Activated CD8-positive, alpha-beta memory T cell treated with anti-CD3 and anti-CD28 coated beads, Interleukin-2, amount 50 U/mL, for 1 hour (primary cell): Measurements from ENCODE around the gene SCRN2.

Experiments used
- DNase-seq: peaks from one replicate; pipeline ENCODE4 v3.0.0-alpha.2; 2020; ENCODE audit errors: extremely low read depth

Gene SCRN2

GRCh38 chr17:47846716-47847340 is 5.8 kb upstream of the SCRN2 start:
- no peak for DNase-seq

DNA sequence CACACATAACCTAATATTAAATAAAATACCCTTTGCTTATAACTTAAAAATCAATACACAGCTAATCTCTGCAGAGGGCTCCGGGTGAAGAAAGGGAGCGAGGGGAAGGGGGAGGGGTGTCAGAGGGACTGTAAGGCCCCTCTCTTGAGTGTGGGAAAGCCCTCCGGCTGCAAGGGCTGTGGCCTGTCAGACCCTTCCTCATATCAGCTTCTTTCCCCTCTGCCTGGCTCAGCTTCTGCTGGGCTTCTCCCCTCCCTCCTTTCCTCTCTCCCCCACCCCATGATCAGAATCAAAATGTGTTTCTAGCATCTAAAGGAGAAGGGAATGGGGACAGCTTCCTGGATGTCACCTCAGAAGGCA is 4.6 kb upstream of the SCRN2 start:
- DNase-seq, result no peak

DNA sequence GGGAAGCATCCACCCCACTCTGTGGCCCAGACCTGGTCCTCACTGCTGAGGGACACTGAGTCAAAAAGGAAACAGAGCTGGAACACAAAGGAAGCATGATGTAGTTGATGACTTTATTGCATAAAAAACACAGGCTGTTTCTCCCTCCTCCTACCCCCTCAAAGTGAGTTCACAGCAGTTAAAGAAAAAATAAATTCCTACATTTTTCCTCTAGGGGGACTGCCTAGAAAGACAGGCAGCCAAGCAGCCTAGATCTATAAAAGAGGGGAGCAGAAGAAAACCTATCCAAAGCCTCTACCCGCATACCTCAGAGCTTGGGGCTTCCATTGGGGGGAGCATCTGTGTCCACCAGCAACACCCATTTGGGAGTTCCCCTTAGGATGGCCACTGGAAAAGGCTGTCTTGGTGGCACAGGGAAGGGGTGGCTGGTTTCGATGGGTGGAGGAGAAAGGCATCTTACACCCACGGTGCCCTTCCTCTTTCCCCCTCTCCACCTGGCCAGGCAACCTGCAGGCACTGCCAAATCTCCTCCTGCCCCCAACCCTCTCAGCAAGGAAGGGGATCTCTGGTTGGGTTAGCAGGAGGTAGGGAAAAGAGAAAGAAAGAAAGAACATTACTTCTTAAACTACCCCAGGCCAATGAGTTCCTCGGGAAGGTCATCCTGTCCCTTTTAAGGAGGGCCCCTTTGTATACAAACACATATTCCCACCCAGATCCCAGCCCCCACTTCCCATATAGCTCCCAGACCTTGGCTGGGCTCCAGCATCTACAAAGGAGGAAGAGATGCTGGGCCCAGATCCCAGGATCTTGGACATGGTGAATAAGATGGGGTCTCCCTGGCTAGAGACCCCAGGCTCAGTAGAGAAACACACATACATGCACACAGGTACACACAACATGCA is 4.0 kb upstream of the SCRN2 start:
- DNase-seq, result no peak

DNA sequence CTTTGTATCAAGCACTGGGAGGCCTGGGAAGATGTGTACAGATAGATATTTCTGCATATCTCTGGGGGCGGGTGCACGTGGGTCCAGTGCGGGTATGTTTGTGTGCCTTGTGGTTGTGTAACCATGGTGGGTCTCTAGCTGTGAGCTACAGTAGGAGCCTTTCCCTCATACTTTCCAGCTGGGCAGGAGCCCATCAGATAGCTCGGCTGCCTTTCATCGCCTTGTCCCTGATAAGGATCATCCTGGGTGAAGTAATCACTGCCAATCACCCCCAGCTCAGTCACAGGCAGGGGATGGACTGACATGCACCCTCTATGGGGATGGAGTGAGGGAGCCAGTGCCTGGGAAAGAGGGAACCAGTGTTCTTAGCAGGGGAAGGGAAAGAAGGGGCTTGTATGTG is 3.2 kb upstream of the SCRN2 start:
- no peak for DNase-seq

GRCh38 chr17:47843391-47843730 is 2.3 kb upstream of the SCRN2 start:
- no peak for DNase-seq

GRCh38 chr17:47841488-47842291 is 617 bp upstream of the SCRN2 start:
- no peak for DNase-seq

- DNase-seq, result no peak
Measured at GRCh38 chr17:47840001-47840741, 902 bp downstream of the SCRN2 start.

- DNase-seq, result no peak
Measured at GRCh38 chr17:47839071-47839470, 2.0 kb downstream of the SCRN2 start.

DNA sequence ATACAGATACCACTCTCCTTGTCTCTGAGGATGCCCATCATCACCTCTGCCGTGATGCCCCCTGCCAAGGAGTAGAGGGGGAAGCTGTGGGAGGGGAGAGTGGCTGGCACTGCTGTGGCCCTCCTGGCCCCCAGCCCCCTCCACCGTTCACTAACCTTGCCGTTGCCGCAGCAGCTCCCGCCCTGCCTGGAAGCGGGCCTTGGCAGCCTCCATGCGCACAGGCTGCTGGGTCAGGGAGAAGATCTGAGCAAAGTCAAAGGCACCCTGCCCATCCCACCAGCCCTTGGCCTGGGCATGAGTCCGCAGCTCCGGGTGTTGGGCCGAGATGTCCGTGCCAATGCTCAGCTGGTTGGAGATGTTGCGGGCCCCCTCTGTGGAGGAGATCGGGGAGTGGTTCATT is 2.4 kb downstream of the SCRN2 start:
- DNase-seq, result no peak

DNA sequence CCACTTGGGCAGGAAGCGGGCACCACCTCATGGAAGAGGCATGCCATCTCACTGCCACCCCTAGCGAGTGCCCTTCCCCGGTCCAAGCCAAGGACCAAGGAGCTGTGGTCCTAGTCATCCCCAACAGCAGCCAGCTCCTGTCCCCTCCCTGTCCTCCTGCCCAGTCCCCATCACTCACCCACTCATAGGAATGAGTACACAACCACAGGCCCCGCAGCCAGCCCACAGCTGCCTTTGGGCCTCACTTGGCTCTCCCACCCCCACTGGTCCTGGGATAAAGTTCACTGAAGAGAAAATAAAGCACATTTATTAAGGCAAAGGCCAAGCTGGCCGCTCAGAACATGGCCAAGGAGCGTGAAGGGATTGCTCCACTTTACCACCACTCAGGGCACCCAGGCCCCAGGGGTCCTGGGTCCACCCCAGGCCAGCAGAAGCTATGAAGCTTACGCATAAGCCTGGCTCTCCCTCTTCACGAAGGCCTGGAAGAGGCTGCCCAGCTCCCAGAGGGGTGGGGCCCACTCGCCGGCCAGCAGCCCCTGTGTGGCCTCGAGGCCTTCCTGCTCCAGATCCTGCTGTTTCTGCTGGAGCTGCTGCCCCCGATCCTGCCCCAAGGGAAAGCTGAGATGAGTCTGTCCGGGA is 3.6 kb downstream of the SCRN2 start:
- DNase-seq, result no peak

- no peak for DNase-seq
Measured at GRCh38 chr17:47836601-47837000, 4.5 kb downstream of the SCRN2 start.

DNA sequence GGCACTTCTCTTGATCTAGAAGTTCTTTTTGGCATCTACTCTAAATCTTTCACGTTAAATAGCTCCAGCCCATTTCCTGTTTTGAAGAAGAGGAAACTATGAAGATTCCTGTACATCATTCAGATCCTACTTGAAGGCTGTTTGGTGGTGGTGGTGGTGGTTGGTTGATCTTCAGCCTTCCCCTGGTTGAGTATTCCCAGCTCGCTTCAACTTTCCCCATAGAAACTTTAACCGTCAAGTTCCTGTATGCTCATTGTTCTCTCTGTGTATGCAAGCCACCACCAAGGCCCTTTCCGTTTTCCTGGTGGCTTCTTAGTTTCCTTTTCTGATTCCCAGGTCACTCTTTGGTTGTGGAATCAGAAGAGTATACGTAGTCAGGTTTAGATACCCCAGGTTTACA is 6.3 kb downstream of the SCRN2 start:
- DNase-seq, result no peak

GRCh38 chr17:47831934-47832327 is 9.1 kb downstream of the SCRN2 start:
- DNase-seq, result no peak

DNA sequence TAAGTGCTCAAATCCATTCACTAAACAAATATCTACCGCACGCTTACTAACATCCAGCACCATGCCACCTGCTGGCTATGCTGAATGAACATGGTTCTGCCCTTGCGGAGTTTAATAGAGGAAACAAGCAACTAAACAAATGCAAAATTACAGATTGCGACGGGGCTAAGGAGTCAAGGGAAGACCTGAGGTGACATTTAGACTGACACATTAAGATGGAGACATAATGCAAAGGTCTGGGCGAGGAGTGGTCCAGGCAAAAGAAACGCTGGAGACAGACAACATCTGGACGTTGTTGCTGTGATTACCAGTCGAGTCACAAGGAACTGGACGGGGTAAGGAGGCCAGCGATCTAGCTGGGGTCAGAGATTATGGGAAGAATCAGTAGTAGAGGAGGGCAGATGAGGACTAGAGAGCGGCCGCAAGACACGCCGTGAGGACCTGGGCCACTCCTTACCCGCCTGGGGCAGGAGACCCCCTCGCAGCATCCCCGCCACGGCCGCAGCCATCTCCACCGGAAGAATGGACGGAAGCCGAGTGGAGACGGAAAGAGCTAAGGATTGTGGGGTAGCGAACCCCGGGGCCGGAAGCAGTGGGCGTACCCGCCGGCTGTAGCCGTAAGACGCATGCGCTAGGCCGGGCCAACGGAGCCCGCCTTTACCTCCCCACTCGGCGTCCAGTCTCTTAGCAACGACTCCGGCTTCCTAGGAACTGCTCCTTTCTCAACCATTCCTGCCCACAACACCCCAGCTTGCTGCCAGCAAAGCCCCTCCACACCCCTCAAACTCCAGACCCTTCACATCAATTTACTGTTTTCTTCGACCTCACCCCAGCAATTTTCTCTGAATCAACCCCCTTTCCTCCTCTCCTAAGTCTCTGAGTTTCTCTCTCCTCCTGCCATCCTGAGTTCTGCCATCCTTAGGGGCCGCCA is 9.8 kb downstream of the SCRN2 start, which contains the start of the genes LRRC46 and MRPL10:
Gene LRRC46 (plus strand): TSS at position 668 of the 931 bp plus-strand sequence. CDS start 320 bp downstream, outside the sequence.
Gene MRPL10 (minus strand): TSS at position 539 of the 931 bp plus-strand sequence. CDS start 30 bp downstream, at position 509.
- peak; percentile 71 for DNase-seq

GRCh38 chr17:47830396-47831002 is 10.6 kb downstream of the SCRN2 start:
- DNase-seq, result no peak

GRCh38 chr17:47829870-47830269 is 11.2 kb downstream of the SCRN2 start:
- peak; percentile 38 for DNase-seq

DNA sequence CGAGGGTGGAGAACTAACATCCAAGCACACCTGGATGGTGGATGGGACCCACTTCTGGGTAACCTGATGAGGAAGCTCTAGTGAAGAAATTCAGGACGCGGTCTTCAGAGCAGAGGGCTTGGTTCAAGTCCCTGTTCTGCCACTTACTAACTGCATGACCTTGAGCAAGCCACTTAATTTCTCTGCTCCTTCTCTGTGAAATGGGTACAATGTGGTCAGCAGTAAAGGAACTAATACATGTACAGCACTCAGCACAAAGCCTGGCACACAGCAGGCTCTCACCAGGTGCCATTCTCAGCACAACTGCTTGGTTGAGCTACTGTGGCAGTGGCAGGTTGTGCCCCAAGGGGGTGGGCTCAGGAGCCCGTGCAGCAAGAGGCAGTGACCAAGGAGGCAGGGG is 17.6 kb downstream of the SCRN2 start:
- DNase-seq, result no peak

DNA sequence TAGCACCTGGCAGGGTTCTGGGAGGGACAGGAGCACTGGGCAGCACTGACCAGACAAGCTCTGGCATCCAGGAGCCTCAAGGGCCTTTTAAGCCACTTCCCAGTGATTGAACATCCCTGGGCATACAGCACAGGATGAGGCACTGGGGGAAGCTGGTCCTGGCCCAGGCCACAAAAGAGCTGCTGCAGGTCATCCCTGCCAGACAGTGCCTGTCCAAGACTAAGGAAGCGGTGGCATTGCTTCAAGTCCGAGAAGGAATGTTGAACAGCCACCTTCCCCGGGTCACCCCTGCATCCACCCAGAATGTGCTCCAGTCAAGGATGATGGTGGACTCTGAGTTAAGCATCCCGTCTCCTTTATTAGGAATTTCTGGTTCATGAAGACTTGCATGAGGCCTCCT is 18.3 kb downstream of the SCRN2 start:
- no peak for DNase-seq
